Trophoblast cell (in vitro differentiated cells and primary cell): ENCODE data around the gene SLC12A3.

ENCODE experiments used
- DNase-seq, 2 donors: peaks; one replicate each; pipeline ENCODE4 v3.0.0-alpha.2; 2016
- H2AFZ ChIP-seq: 2 replicates; pipeline ENCODE4 v1.6.1; 2013; ENCODE audit warnings: low read length, moderate library complexity, mild to moderate bottlenecking; ENCODE audit not compliant: insufficient read depth, poor library complexity
- H2AK5ac ChIP-seq: 2 replicates; pipeline ENCODE4 v1.6.1; 2013; ENCODE audit warnings: mild to moderate bottlenecking, low read length
- H2BK120ac ChIP-seq: 2 replicates; pipeline ENCODE4 v1.6.1; 2013; ENCODE audit warnings: low read length, mild to moderate bottlenecking, moderate library complexity; ENCODE audit not compliant: insufficient read depth, poor library complexity
- H2BK12ac ChIP-seq: 2 replicates; pipeline ENCODE4 v1.6.1; 2013; ENCODE audit warnings: mild to moderate bottlenecking, low read length, moderate library complexity
- H2BK5ac ChIP-seq: 2 replicates; pipeline ENCODE4 v1.6.1; 2013; ENCODE audit warnings: low read length, low read depth, moderate library complexity, mild to moderate bottlenecking; ENCODE audit not compliant: poor library complexity
- H3K14ac ChIP-seq: 2 replicates; pipeline ENCODE4 v1.6.1; 2013; ENCODE audit warnings: mild to moderate bottlenecking, low read length
- H3K18ac ChIP-seq: 2 replicates; pipeline ENCODE4 v1.6.1; 2013; ENCODE audit warnings: mild to moderate bottlenecking, low read length
- H3K23ac ChIP-seq: 2 replicates; pipeline ENCODE4 v1.6.1; 2013; ENCODE audit warnings: low read length
- H3K27ac ChIP-seq: 2 replicates; pipeline ENCODE4 v1.5.1; 2013; ENCODE audit warnings: low read depth, mild to moderate bottlenecking, inconsistent platforms, low read length, moderate library complexity
- H3K27me3 ChIP-seq: 2 replicates; pipeline ENCODE4 v1.6.1; 2013; ENCODE audit warnings: inconsistent platforms, mild to moderate bottlenecking, low read length, moderate library complexity; ENCODE audit not compliant: insufficient read depth
- H3K36me3 ChIP-seq, 2 experiments: 1 replicate in 1 of 2; 2 replicates in 1 of 2; pipeline ENCODE4 v1.6.1; 2013; ENCODE audit warnings: low read length in 2 of 2, mild to moderate bottlenecking in 2 of 2, moderate library complexity in 1 of 2; ENCODE audit not compliant: insufficient read depth in 2 of 2, control insufficient read depth in 1 of 2
- H3K4ac ChIP-seq: 2 replicates; pipeline ENCODE4 v1.6.1; 2013; ENCODE audit warnings: low read depth, mild to moderate bottlenecking, low read length, moderate library complexity
- H3K4me1 ChIP-seq, 2 experiments: 1 replicate in 1 of 2; 2 replicates in 1 of 2; pipeline ENCODE4 v1.6.1; 2013; ENCODE audit warnings: low read length in 2 of 2, mild to moderate bottlenecking in 2 of 2, moderate library complexity in 1 of 2; ENCODE audit not compliant: insufficient read depth in 2 of 2, control insufficient read depth in 1 of 2
- H3K4me2 ChIP-seq: 2 replicates; pipeline ENCODE4 v1.6.1; 2013; ENCODE audit warnings: inconsistent platforms, mild to moderate bottlenecking, low read length, moderate library complexity
- H3K4me3 ChIP-seq: 2 replicates; pipeline ENCODE4 v1.5.1; 2013; ENCODE audit warnings: mild to moderate bottlenecking, low read depth, low read length, inconsistent platforms
- H3K79me1 ChIP-seq: one replicate; pipeline ENCODE4 v1.6.1; 2013; ENCODE audit warnings: low read length
- H3K79me2 ChIP-seq: 2 replicates; pipeline ENCODE4 v1.6.1; 2013; ENCODE audit warnings: low read length, mild to moderate bottlenecking; ENCODE audit not compliant: control insufficient read depth, insufficient read depth, poor library complexity
- H3K9ac ChIP-seq: 2 replicates; pipeline ENCODE4 v1.6.1; 2013; ENCODE audit warnings: mild to moderate bottlenecking, low read length
- H3K9me3 ChIP-seq: 2 replicates; pipeline ENCODE4 v1.6.1; 2013; ENCODE audit warnings: low read depth, mild to moderate bottlenecking, control low read depth, inconsistent platforms, low read length; ENCODE audit not compliant: insufficient read depth
- H4K12ac ChIP-seq: 2 replicates; pipeline ENCODE4 v1.6.1; 2013; ENCODE audit warnings: low read depth, mild to moderate bottlenecking, low read length, moderate library complexity
- H4K8ac ChIP-seq: 2 replicates; pipeline ENCODE4 v1.6.1; 2013; ENCODE audit warnings: low read depth, mild to moderate bottlenecking, low read length, moderate library complexity
- H4K91ac ChIP-seq: one replicate; pipeline ENCODE4 v1.6.1; 2013; ENCODE audit warnings: low read depth, mild to moderate bottlenecking, low read length, moderate library complexity
- WGBS: extraction: QIAGEN DNeasy Blood & Tissue Kit; methylation state at CpG from one replicate; pipeline ENCODE4 v1.1.7; 2013; ENCODE audit warnings: missing lambda C conversion rate; ENCODE audit not compliant: insufficient read length, insufficient coverage; ENCODE audit errors: extremely low coverage; 5-methylcytosine and 5-hydroxymethylcytosine counted together

SLC12A3 gene

DNA sequence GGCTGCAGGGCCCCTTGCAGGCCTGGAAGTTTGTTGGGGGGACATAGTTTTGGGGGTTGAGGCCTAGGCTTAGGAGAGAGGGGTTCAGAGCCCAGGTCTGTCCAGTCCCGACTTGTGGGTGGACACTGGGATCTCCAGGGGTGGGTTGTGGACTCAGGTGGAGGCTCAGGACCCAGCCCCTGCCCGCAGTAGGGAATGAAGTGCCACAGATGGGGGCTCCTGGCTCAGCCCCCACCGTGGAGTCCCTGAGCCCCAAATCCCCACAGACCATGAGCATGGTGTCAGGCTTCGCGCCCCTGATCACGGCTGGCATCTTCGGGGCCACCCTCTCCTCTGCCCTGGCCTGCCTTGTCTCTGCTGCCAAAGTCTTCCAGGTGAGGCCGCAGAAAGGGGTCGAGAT lies 14.3 kb downstream of the SLC12A3 start:
- H4K8ac ChIP-seq, result no peak overlapping the region
- no peak overlapping the region for H2BK120ac ChIP-seq
- H3K9me3 ChIP-seq, result peaks cover 1% of the 10 kb centered on the region
- no CpG with 5 or more reads among the region's 9 CpGs for WGBS
- no peak overlapping the region for H3K27ac ChIP-seq
- DNase-seq, result no peak
- H4K12ac ChIP-seq, result no peak overlapping the region
- H2BK5ac ChIP-seq, result no peak overlapping the region
- no peak overlapping the region for H4K91ac ChIP-seq
- no peaks in the 10 kb centered on the region for H3K36me3 ChIP-seq
- H3K23ac ChIP-seq, result no peak overlapping the region
- H3K79me1 ChIP-seq, result peaks cover 9% of the 10 kb centered on the region
- H2AFZ ChIP-seq, result no peak overlapping the region
- no peak overlapping the region for H2AK5ac ChIP-seq
- H3K4me3 ChIP-seq, result no peak overlapping the region
- no peak overlapping the region for H3K9ac ChIP-seq
- H3K14ac ChIP-seq, result no peak overlapping the region
- no peak overlapping the region for H3K4ac ChIP-seq
- H3K4me2 ChIP-seq, result no peak overlapping the region
- H3K79me2 ChIP-seq, result no peaks in the 10 kb centered on the region
- H3K27me3 ChIP-seq, result no peaks in the 10 kb centered on the region
- no peak overlapping the region for H3K18ac ChIP-seq
- peaks cover 20 to 22% of the 10 kb centered on the region in 2 experiments for H3K4me1 ChIP-seq
- H2BK12ac ChIP-seq, result no peak overlapping the region

DNA sequence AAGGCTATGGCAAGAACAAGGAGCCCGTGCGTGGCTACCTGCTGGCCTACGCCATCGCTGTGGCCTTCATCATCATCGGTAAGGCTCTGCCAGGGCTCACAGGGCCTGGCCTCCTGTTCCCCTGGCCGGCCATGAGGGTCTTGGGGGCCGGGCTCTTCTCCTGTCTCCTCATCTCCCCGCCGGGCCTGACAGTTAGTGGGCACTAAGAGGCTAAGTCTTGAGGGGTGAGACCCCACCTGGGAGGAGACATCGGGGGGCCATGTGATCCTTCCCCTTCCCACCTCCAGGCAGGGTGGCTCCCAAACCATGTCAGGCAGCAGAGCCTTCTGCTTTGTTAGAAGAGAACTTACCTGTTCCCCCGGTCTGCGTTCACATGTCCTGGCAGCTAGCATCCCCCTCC lies 15.2 kb downstream of the SLC12A3 start:
- Histone ChIP-seq H3K27me3 (no peaks in the 10 kb centered on the region), H4K91ac (no peak overlapping the region), H2BK12ac (no peak overlapping the region), H3K4me1 (peaks cover 13 to 15% of the 10 kb centered on the region in 2 experiments), H3K79me2 (no peaks in the 10 kb centered on the region), H3K18ac (no peak overlapping the region), H2BK120ac (no peak overlapping the region), H2BK5ac (no peak overlapping the region), H2AFZ (no peak overlapping the region), H2AK5ac (no peak overlapping the region), H3K9ac (no peak overlapping the region), H4K8ac (no peak overlapping the region), H3K9me3 (peaks cover 5% of the 10 kb centered on the region), H3K23ac (no peak overlapping the region), H3K14ac (no peak overlapping the region), H3K27ac (no peak overlapping the region), H3K4ac (no peak overlapping the region), H3K79me1 (peaks cover 7% of the 10 kb centered on the region), H3K4me2 (no peak overlapping the region), H4K12ac (no peak overlapping the region), H3K36me3 (no peaks in the 10 kb centered on the region), H3K4me3 (no peak overlapping the region)
- DNase-seq, result no peak
- no CpG with 5 or more reads among the region's 12 CpGs for WGBS

DNA sequence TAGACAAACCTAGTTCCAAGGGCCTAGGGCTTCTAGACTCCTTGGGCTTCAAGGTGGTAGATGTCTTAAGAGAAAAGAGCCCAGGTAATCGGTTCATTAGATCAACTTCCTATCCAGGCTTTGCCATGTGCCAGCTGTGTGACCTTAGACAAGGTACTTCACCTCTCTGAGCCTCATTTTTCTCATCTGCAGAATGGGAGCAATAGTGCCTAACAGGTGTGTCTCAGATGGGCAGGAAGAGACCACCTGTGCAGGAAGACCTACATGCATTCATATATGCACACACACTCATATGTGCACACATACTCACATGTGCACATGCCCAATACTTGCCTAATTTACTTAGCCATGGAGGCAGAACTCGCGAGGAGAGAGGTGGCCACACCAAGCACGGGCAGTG lies 15.7 kb downstream of the SLC12A3 start:
- Histone ChIP-seq H3K27ac (no peak overlapping the region), H2BK120ac (no peak overlapping the region), H4K91ac (no peak overlapping the region), H3K4me1 (peaks cover 8 to 9% of the 10 kb centered on the region in 2 experiments), H3K36me3 (no peaks in the 10 kb centered on the region), H4K12ac (no peak overlapping the region), H3K79me1 (peaks cover 6% of the 10 kb centered on the region), H3K9me3 (peaks cover 8% of the 10 kb centered on the region), H2BK12ac (no peak overlapping the region), H2AFZ (no peak overlapping the region), H3K27me3 (no peaks in the 10 kb centered on the region), H4K8ac (no peak overlapping the region), H3K23ac (no peak overlapping the region), H3K9ac (no peak overlapping the region), H3K14ac (no peak overlapping the region), H3K4me2 (no peak overlapping the region), H3K4me3 (no peak overlapping the region), H3K4ac (no peak overlapping the region), H2AK5ac (no peak overlapping the region), H3K79me2 (no peaks in the 10 kb centered on the region), H2BK5ac (no peak overlapping the region), H3K18ac (no peak overlapping the region)
- no peak for DNase-seq
- WGBS, result no CpG with 5 or more reads among the region's 4 CpGs

DNA sequence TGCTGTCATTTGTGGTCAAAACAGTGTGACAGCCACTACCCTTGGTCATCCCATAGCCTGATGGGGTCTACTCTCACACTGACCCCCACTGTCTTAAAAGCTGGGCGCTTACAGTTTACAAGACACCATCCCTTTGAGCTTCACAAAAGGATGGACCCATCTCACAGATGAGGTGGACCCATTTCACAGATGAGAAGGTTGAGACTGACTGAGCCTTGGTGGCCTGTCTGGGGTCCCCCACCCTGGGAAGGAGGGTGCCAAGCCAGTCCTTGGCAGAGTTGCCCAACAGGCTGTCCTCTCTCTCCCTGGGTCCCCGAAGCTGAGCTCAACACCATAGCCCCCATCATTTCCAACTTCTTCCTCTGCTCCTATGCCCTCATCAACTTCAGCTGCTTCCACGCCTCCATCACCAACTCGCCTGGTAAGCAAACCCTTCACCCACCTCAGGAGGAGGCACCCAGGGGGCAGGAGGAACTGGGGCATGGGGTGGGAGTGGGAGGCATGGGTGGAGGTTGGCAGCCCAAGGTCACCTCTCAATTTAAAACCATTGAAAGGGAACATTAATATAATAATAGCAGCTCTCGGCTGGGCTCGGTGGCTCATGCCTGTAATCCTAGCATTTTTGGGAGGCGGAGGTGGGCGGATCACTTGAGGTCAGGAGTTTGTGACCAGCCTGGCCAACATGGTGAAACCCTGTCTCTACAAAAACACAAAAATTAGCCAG lies 17.2 kb downstream of the SLC12A3 start:
- DNase-seq, result no peak
- no peak overlapping the region for H3K4ac ChIP-seq
- no CpG with 5 or more reads among the region's 8 CpGs for whole genome bisulfite sequencing
- H3K27me3 ChIP-seq, result no peaks in the 10 kb centered on the region
- H3K9ac ChIP-seq, result no peak overlapping the region
- no peak overlapping the region for H2BK120ac ChIP-seq
- no peak overlapping the region for H2BK5ac ChIP-seq
- H2BK12ac ChIP-seq, result no peak overlapping the region
- no peaks in the 10 kb centered on the region for H3K36me3 ChIP-seq
- H4K12ac ChIP-seq, result no peak overlapping the region
- no peak overlapping the region for H4K91ac ChIP-seq
- H3K9me3 ChIP-seq, result peaks cover 8% of the 10 kb centered on the region
- no peak overlapping the region for H3K18ac ChIP-seq
- H3K14ac ChIP-seq, result no peak overlapping the region
- no peak overlapping the region for H3K27ac ChIP-seq
- H4K8ac ChIP-seq, result no peak overlapping the region
- H3K4me1 ChIP-seq, result no peaks in the 10 kb centered on the region
- H2AK5ac ChIP-seq, result no peak overlapping the region
- no peak overlapping the region for H3K4me2 ChIP-seq
- H3K23ac ChIP-seq, result no peak overlapping the region
- no peak overlapping the region for H2AFZ ChIP-seq
- H3K79me2 ChIP-seq, result no peaks in the 10 kb centered on the region
- H3K79me1 ChIP-seq, result no peaks in the 10 kb centered on the region
- no peak overlapping the region for H3K4me3 ChIP-seq
